HG03045 (cell line): ENCODE measurements around the gene INTS11.
A peak's percentile ranks its signal among the peaks of the same experiment; 100 is the strongest.

Source experiments
- ATAC-seq: cut with Tn5 transposase; IDR thresholded peaks from one replicate; pipeline ENCODE4 v1.9.1; 2021; ENCODE audit warnings: mild to moderate bottlenecking, moderate library complexity; ENCODE audit not compliant: unreplicated experiment

Gene INTS11

DNA sequence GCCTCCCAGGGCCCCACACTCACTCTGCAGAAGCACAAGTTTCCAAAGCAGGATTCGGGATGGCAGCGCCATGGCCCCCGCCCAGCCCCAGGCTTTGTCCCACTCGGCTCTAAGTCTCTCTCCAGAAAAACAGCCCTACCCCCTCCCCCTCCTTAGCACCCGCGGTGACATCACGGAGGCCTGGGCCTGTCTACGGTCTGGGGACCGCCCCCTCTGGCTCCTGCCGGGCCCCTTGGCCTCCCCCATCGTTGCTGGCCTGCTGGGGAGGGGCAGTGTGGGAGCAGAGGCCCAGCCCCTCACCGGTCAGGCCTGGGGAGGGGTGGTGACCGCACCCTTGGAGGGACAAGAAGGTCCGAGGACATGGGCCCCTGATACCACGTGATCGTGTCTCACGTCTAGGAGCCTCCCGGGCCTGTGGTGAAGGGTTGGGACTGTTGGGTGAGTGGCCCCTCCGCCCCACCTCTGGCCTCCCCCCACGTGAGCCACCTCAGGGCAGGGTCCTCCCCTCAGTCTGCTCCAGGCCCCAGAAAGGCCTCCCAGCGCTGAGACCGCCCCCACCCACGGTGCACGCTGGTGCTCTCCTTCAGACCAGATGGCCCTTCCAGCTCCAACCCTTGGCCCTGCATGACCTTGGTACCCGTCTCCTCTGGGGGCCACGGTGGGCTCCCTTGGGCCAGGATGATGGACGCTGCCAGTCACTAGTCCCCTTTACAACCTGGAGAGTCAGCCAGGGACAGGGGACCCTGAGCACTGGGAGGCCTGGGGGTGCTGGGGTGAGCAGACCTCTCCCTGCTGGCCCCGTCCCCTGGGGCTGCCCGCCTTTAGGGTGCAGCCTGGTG is 34.2 kb upstream of the INTS11 start, which contains the start of gene MXRA8:
Gene MXRA8, minus strand, starts transcription at position 123 of the 839 bp plus-strand sequence. Its CDS starts 51 bp downstream, at position 72.
- no peak for ATAC-seq

DNA sequence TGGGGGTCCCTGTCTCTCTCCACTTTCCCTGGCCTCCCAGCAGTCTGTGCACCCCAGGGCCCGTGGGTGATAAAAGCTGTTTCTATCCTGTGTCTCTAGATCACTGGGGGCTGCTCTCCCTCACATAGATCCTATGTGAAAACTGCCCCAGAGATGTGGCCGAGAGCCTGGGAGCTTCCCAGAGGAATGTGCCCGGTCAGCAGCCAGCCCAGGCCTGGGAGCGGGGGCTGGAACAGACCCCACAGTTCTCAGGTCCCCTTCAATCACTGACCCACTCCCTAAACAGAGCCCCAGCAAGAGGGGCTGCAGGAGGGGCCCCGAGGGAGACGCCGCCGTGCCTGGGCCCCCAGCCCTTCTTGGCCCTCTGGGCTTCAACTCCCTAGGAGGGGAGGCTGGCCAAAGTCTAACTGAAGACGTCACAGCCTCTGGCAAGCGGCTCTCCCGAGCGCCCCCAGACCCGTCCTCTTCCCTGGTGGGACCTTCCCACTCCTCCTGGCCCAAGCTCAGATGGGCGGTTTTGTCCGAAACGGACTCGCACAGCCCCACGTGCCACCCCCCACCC is 33.5 kb upstream of the INTS11 start:
- ATAC-seq = no peak

DNA sequence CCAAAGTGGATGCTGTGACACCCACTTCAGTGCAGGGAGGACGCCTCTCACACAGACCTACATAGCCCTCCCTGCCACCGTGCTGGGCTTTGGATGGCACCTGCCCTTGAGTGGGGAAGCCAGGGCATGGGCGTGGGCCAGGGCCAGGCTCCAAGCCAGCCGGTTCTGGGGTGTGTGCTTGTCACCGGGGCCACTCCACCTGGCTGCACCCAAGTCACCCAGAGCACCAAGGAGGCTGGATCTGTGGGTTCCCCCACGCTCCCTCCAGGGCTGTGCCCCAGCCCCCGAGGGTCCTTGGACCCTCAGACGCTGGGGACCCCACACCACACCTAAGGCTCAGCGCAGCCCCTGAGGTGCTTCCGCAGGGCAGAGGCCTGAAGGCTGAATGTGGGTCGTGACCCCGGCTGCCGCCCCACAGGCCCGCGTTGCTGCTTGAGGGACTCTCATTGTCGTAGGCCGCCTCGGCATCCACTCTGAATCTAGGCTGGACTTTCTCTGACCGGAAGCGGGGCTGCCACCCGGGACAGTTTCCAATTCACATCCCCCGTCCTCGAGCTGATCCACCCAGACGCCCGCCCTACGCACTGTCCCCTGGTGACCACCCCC is 32.4 kb upstream of the INTS11 start:
- no peak for ATAC-seq

DNA sequence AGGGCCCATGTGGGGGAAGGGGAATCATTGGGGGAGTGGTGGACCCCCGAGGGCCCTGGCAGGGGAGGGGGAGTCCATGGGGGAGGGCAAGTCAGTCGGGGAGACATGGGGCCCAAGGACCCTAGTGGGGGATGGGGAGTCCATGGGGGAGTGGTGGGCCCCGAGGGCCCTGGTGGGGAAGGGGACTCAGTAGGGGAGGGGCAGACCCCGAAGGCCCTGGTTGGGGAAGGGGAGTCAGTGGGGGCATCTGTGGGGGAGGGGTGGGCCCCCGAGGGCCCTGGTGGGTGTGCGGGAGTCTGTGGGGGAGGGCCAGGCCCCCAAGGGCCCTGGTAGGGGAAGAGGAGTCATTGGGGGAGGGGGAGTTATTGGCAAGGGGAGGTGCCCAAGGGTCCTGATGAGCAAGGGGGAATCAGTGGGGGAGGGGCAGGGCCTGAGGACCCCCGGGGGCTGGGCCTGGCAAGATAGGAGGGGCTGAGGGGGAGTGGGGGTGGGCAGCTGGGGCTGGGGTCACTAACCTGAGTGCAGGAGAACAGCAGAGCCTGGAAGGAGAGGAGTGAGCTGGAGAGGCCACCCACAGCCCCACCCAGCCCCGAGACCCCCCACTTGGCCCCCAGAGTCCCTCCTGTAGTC is 31.8 kb upstream of the INTS11 start:
- ATAC-seq = no peak

DNA sequence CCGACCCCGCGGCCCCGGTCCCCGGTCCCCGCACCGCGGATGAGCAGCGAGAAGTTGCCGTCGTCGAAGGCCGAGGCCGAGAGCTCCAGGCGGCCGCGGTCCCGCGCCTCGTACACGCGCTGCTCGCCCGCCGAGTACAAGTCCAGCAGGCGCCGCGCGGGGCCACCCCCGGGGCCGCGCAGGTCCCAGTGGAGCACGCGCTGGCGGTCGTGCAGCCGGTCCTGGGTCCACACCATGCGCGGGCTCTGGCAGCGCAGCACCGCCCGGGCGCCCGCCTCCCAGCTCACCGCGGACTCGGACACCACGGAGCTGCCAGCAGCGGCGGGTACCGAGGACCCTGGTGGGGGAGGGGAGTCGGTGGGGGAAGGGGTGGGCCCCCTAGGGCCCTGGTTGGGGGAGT is 31.0 kb upstream of the INTS11 start:
- no peak for ATAC-seq

DNA sequence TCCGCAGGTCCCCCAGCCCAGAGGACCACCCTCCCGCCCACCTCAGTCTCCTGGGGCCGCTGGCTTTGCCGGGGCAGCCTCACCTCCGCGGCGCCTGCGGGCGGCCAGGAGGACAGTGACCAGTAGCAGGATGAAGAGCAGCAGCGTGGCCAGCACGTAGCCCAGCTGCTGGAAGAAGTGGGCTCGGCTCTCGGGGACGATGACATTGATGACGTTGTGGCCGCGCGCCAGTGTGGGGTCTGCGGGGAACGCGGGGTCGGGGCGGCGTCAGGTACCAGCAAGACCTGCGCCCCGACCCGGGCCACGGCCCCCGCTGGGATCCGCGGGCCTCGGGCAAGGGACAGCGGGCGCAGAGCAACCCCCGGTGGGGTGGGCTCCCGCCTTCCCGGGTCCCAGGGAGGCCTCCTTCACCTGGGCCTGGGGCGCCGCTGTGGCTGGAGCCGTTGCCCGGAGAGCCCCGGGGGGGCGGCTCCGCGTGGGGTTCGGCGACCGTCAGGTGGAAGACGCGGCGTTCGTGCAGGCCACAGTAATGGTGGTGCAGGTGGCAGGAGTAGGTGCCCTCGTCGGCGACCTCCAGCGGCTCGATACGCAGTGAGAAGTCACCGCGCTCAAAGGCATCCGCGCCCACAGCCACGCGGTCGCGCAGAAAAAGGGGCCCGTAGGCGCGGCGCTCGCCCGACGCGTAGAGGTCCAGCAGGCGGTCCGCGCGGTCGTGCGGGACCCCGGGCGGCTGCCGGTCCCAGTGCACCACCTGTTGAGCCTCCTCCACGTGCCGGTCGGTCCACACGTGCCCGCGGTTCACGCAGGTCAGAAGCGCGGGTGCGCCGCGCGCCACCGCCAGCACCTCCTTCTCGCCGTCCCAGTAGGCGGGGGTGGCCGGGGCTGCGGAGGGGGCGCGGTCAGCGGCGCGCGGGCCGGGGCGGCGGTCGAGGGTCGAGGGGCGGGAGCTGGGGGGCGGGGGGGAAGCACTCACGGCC is 30.1 kb upstream of the INTS11 start:
- ATAC-seq = no peak

DNA sequence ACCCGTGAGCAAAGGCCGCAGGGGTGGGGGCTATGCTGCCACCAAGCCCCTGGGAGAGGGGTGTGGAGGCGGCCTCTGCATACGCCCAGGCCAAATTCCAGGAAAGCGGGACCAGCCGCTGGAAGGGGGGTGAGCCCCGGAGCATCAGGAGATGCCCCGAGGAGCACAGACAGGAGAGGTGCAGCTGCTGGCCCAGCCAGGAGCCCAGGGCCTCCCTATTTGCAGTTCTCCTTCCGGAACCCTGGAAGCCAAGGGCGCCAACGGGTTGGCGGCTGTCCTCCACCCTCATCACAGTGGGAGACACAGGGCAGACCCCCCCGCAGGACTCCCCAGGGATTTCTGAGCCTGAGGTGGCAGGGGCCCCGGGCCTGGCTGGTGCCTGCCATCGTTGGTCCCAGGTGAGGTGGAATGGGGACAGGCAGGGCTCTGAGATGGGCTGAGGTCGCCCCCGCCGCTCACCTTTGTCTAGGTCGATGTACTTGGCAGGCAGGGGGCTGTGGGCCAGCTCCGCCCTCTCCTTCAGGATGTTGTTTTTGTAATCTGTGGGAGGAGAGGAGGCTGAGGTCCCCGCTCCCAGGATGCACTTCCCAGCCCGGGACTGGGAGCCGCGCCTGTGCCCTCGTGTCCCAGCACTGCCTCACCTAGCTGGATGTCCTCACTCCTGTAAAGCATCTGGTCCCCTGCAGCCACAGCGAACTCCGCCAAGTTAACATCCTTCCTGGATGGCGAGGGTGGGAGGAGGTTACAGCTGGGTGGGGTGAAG is 29.1 kb upstream of the INTS11 start:
- no peak for ATAC-seq

DNA sequence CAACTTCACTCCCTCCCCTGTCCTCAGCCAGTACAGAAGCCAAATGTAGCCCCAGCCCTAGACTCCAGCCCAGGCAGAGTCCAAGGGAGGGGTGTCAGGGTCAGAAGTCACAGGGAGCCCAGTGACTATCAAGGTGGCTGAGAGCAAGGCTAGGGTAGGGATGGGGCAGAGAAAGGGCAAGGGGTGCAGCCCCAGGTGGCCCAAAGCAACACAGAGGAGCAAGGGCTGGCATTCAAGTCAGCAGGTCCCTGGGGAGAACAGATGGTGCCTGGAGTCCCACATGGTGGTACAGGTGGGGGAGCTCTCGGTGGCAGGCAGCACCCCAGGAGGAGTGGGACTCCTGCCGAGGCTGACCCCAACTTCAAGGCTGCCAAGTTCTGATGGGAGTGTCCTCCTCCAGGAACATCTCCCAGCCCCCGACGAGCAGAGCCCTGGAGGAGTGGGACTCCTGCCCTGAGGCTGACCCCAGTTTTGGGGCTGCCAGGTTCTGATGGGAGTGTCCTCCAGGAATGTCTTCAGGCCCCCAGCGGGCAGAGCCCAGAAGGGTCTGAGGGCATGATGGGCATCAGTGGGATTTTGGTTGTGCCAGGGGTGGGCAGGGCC is 28.4 kb upstream of the INTS11 start:
- no peak for ATAC-seq

DNA sequence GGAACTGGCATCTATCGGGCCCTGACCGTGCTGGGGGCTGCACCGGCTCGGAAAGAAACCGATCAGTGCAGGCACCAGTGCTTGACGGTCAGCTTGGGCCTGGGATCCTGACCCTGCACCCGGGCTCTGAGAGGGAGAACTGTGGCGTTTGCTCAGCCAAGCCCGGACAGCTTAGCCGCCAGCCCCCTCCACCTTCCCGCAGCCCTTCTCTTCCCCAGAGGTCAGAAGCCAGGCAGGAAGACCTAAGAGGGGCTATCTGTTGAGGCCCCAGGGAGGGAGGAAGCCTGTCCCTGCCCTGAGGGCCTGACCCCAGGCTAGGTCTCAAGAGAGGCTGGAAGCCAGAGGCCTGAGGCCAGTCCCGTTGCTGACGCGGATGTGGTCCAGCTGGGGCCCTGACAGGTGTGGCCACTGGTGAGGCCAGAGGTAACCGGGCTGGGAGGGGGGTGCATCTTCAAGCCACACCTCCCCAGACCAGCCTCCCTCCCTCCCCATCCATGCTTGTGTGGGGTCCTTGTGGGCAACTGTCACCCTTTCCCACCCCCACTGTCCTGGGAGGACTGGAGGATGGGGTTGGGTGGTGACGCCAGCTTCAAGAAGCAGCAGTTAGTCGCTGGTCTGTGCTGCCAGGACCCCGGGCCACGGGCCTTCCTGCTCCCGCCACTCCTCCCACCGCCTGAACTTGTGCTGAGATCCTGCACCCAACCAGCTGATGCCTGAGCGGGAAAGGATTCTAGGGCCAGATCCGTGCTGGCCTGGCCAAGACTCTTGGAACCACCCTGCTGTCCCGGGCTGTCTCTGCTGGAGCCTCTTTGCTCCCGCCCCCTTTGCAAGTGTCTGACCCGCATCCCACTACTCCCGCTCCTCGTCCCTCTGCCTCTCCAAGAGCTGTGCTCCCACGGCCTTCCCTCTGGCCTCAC is 27.3 kb upstream of the INTS11 start:
- no peak for ATAC-seq

DNA sequence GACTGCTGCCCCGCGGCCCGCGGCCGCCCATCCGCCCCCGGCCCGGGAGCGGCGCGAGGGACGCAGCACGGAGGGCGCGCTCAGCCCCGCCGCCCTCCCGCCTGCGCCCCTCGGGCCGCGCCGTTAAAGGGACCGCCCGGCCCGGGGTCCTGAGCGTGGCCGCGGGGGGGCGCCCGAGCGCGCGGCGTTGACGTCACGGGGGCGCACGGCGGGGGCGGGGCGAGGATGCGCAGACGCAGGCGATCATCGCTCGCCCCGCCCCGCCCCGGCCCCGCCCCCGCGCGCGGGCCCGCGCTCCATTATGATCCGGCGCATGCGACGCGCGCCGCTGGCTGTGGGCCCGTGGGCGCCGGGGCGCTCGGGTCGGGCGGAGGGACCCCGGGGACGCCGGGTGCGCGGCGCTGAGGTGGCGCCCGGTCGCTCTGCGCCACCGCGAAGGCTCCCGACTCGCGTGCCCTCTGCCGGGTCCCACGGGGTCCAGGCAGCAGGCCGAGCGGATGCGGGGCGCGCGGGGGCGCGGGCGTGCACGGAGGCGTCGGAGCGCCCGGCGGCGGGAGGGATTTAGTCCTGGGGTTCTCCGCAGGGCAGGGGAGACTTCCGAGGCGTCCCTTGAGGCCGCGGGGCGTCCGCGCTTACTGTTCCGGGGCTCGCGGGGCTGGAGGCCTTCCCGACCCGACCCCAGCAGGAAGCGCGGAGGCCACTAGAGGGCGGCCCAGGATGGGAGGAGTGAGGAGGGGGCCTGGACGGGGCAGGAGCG is 25.0 kb upstream of the INTS11 start, which contains the start of gene DVL1:
Gene DVL1, minus strand, starts transcription at position 163 of the 757 bp plus-strand sequence. CDS start 353 bp downstream, outside the sequence.
- peak; percentile 63 for ATAC-seq

DNA sequence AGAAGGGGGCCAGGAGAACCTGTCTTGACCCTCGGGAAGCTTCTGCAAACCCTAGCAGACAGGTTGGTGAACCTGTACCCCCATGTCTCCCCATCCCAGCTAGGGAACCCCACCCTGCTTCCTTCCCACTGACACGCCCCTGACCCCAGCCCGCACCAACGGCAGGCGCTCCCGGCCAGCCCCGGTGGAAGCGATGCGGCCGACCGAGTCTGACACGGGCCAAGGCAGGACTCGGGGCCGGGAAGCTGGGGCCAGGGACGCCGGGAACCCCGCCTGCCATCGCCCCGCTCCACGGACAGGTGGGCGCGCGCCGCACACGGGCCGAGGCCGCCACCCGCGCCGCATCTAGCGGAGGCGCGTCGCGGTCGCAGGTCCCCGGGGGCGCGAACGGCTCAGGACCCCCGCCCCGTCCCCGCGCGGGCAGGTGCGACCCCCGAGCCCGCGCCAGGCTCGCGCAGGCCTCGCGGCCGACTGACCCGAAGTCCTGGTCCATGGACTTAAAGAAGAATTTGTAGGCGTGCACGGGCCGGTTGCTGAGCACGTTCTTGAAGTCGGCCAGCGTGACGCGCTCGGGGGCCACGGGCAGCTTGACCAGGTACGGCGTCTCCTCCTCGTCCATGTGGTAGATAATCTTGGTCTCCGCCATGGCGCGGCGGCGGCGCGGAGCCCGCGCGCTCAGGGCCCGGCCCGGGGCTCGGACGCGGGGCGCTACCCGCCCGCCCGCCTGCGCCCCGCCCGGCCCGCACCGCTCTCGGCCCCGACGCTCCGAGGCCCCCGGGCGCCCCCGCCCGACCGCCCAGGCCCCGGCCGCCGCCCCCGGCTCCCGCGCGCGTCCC is 24.2 kb upstream of the INTS11 start:
- peak; percentile 25 for ATAC-seq

DNA sequence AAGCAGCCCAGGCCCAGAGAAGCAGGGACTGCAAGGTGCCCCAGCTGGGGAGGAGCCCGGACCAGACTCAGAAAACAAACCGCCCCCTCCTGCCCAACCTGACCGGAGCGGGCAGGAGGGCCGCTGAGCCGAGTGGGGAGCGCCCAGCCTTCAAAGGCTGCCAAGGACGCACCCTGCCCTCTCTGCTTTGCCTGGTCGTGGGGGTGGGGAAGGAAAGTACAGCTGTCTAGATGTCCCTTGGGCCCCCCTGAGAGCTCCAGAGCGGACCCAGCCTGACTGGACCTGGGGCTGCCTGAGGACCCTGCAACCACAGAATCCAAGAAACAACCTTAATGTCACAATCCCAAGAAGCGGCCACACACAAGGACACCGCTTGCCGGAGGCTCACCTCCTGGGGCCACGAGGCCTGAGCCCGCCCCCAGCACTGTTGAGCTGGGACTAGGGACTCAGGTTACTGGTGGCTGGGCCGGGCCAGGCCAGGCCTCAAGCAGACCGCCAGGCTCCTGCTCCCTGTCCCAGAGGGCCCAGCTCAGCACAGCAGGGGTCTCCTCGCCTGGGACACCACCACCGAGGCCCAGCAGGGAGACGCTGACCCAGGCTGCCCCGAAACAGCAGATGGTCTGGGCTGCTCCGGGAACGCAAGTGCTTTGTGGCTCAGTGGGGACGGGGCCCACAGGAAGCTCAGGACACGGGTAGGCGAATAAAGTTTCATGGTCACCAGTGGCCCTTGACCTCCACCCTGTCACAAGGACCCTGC is 23.4 kb upstream of the INTS11 start:
- ATAC-seq = no peak

DNA sequence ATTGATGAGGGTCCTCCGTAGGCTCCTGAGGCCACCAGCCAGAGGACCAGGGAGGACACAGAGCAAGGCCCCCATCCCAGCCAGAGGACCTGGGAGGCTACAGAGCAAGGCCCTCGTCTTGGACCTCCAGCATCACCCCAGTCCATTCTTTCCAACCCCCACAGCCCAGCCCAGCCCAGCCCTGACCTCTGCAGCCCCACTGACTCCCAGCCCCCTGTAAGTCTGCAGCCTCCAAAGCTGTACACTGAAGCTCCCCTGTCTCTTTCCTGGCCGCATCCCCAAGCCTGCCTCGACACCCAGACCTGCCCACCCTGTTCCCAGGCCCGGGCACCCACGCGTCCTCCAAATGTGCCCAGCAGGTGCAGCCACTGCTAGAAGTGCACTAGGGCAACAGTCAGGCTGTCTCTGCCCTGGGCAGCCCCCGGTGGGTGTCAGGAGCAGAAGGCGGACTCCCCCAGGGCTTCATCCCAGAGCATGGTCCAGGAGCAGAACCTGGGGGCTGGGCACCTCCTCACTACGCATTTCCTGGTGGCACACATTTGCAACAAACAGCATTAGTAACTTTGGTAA is 22.7 kb upstream of the INTS11 start:
- ATAC-seq = no peak

DNA sequence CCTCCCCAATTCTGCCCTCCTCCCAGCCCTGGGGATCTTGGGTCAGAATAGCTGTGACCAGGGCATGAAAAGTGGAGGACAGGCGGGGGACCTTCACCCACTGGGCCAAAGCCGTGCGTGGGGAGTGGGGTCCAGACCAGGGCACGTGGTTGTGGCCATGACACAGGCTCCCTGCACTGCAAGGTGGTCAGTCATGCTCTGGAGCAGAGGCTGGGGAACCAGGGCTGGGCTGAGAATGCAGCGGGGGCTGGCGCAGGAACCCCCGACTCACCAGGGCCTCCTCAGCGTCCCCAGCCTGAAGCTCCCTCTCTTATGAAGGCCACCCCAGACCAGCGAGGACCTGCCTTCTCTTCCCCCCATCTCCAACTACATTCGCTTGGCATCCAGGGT is 22.0 kb upstream of the INTS11 start:
- ATAC-seq = no peak

DNA sequence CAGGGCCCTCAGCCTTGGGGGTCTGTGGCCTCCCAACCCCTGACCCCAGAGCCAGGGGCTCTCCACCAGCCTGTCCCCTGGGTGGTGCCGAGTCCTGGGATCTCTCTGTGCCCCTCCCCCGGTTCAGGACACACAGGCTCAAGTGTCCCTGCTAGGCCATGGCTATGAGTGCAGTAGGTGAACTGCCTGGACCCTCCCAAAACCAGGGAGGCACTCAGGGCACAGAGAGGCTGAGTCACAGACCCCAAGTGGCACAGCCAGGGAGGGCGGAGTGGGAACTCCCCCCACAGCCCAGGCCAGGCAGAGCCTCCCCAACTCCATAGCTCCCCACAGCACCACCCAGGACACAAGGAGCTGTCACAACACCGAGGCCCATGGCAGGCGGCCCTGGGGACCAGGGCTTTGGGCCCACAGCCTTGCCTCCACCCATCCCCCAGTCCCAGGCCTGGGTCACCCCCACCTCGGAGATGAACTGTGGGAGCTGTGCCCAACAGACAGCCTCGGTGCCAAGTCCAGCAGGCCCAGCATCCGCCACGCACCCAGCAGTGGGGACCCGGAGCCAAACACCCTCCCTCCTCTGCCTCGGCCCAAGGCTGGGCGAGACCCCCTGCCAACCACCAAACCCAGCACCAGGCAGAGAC is 21.5 kb upstream of the INTS11 start:
- ATAC-seq = no peak
